Stimulated activated memory B cell treated with anti-CD40 and anti-IgM and Interleukin-4, amounts not matched to agents 10 μg/mL and 1 μg/mL and 100 μg/mL, for 72 hours (primary cell): Measurements from ENCODE around the gene AFF1.
"Not testable (repeated sequence)": the region's sequence is repeated elsewhere in the genome, so short reads cannot be mapped to it uniquely, and the experiment has no call there.

Experiments
- ATAC-seq: fragments of 150-1000 bp; cut with Tn5 transposase; 2 replicates; pipeline ENCODE4 v1.10.0; 2021
- H3K27ac Mint-ChIP-seq: one replicate; pipeline ENCODE4 v1.8.0; 2022; ENCODE audit warnings: mild to moderate bottlenecking, mixed read lengths
- H3K27me3 Mint-ChIP-seq: one replicate; pipeline ENCODE4 v1.8.0; 2022; ENCODE audit warnings: mixed read lengths
- H3K36me3 Mint-ChIP-seq: one replicate; pipeline ENCODE4 v1.8.0; 2022; ENCODE audit warnings: mixed read lengths
- H3K4me1 Mint-ChIP-seq: one replicate; pipeline ENCODE4 v1.8.0; 2022; ENCODE audit warnings: mixed read lengths
- H3K4me3 Mint-ChIP-seq: one replicate; pipeline ENCODE4 v1.8.0; 2022; ENCODE audit warnings: mild to moderate bottlenecking, moderate library complexity, mixed read lengths
- H3K9me3 Mint-ChIP-seq: one replicate; pipeline ENCODE4 v1.8.0; 2022; ENCODE audit warnings: mixed read lengths

The AFF1 gene

DNA sequence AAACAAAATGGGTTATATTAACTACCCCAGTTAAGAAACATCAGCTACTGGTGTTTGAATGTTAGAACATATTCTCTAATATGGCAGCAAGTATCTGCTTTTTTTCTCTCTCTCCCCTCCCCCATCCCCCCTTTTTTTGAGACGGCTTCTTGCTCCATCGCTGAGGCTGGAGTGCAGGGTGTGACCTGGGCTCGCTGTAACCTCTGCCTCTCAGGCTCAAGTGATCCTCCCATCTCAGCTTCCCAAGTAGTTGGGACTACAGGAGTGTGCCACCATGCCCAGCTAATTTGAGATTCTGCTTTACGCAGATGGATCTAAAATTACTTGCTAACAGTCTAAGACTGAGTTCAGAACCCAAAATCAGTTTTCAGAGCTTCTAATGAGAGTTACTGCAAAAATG is 101.9 kb downstream of the AFF1 start:
- Mint-ChIP-seq H3K9me3 (no peaks in the 10 kb centered on the region), H3K4me1 (peaks cover 57% of the 10 kb centered on the region), H3K27ac (peak overlapping the region; percentile 62), H3K36me3 (no peaks in the 10 kb centered on the region), H3K27me3 (no peaks in the 10 kb centered on the region), H3K4me3 (no peak overlapping the region)
- no peak for ATAC-seq

DNA sequence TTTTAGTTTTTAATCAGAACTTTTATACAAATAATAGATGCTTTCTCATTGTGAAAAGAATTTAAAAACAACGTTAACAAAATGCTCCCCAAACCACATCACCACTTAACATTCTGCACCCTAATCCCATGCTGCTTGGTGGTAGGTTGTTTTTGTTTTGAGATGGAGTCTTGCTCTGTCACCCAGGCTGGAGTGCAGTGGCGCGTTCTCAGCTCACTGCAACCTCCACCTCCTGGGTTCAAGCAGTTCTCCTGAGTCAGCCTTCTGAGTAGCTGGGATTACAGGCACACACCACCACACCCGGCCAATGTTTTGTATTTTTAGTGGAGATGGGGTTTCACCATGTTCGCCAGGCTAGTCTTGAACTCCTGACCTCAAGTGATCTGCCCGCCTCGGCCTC is 102.4 kb downstream of the AFF1 start:
- not testable (repeated sequence) for ATAC-seq, H3K9me3 Mint-ChIP-seq, H3K4me3 Mint-ChIP-seq, H3K36me3 Mint-ChIP-seq, H3K27me3 Mint-ChIP-seq
- peak overlapping the region; percentile 62 for H3K27ac Mint-ChIP-seq
- H3K4me1 Mint-ChIP-seq, result peaks cover 62% of the 10 kb centered on the region

DNA sequence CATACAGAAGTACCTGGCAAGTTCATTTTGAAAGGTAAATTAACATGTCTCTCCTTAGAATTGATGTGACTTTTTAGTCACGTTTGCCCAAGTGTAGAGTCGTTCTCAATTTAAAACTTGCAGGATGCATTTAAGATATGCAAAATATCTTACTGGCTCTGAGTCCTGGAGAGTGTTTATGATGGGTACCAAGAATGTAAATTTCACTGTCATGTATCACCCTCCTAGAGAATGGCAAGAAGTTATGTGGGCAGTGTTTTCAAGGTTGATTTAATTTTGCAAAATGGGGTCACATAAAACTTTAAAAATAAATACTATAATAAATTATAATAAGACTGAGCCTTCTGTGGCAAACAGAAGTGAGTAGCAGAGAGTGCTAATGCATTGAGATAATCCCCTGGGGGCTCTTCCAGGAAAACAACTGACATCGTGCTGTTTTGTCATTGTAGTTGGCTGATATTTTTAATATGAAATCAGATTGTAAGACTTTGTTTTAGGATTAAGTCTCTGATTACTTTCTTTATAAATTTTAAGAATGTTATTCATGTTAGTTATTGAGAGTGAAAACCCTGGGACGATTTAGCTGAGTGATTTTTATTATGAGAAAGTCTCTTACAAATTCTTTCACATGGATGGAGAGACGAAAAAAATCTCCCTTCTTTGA is 103.0 kb downstream of the AFF1 start:
- no peaks in the 10 kb centered on the region for H3K27me3 Mint-ChIP-seq
- no peak overlapping the region for H3K4me3 Mint-ChIP-seq
- H3K36me3 Mint-ChIP-seq, result no peaks in the 10 kb centered on the region
- no peaks in the 10 kb centered on the region for H3K9me3 Mint-ChIP-seq
- H3K4me1 Mint-ChIP-seq, result peaks cover 68% of the 10 kb centered on the region
- peak overlapping the region; percentile 62 for H3K27ac Mint-ChIP-seq
- ATAC-seq, result no peak

DNA sequence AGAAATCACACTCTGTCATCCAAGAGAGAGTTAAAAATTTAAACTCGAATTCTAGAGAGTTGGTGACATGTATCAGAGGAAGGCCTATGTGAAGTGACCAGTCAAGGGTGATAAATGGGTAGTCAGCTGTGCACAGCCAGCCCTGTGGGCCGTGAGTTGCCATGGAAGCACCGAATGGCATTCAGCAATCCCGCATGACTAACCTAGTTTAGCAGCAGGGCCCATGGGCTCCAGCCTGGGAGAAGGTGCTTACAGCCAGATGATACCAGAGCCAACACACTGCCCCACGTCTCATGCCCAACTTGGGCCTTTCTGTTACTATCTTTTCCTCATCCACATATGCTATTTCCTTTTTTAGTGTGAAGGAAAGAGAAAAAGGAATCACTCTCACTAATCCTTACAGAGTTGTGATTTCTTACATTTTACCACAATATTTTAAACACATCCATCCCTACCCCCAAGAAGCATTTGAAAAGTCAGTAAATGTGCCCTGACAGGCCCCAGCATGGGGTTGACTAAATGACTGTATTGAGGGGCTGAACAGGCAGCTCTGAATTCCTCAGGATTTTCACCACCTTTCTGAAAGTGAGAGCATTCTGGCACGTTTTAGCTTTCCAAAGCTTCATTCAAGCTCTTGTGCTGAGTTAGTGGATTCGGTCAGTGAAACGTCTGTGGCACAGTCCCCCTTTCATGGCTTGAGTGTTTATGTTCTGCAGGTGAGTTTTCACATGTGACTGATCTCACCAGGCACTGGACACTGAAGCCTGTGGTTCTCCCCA is 104.2 kb downstream of the AFF1 start:
- peaks cover 74% of the 10 kb centered on the region for H3K4me1 Mint-ChIP-seq
- H3K36me3 Mint-ChIP-seq, result no peaks in the 10 kb centered on the region
- no peak overlapping the region for H3K27ac Mint-ChIP-seq
- ATAC-seq, result peak; percentile 65
- no peak overlapping the region for H3K4me3 Mint-ChIP-seq
- no peaks in the 10 kb centered on the region for H3K9me3 Mint-ChIP-seq
- no peaks in the 10 kb centered on the region for H3K27me3 Mint-ChIP-seq

DNA sequence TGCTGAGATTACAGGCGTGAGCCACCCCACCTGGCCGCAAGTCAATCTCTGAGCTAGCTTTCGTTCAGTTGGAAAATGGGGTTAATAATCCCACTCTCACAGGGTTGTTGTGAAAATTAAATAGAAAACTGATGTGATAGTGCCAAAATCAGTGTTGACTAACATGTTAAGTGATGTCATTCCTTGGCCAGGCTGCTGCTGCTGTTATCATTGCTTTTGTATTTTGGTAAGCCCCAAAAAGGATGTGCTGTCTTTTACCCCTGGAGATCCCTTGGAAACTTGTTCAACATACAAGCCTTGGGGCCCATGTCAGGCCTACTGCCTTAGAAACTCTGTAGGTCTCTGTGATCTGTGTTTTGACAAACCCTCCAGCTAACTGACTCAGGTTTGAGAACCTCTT is 106.3 kb downstream of the AFF1 start:
- Mint-ChIP-seq H3K27me3 (no peaks in the 10 kb centered on the region), H3K27ac (no peak overlapping the region), H3K4me3 (no peak overlapping the region), H3K4me1 (peaks cover 58% of the 10 kb centered on the region), H3K9me3 (no peaks in the 10 kb centered on the region), H3K36me3 (peaks cover under 1% of the 10 kb centered on the region)
- ATAC-seq, result no peak

DNA sequence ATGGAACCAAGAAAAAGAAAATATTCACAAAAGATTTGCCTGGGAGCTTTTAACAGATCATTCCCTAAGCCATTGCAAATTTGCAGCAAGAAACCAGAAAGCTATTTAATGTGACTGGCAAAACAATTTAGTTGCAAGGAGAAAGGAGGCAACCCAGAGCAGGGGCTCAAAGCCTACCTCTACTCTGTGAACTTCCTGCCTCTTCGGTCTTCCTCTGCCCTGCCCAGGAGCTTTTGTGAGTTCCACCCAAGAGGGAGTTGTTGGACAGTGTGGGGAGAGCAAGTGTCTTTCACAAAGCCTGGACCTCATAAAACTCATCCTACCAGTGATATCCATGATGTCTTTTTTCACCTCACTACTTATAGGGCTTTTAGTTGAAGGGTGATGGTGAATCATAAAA is 107.4 kb downstream of the AFF1 start:
- peaks cover 47% of the 10 kb centered on the region for H3K4me1 Mint-ChIP-seq
- peaks cover 10% of the 10 kb centered on the region for H3K36me3 Mint-ChIP-seq
- no peak overlapping the region for H3K27ac Mint-ChIP-seq
- H3K4me3 Mint-ChIP-seq, result no peak overlapping the region
- H3K9me3 Mint-ChIP-seq, result no peaks in the 10 kb centered on the region
- no peak for ATAC-seq
- H3K27me3 Mint-ChIP-seq, result no peaks in the 10 kb centered on the region

DNA sequence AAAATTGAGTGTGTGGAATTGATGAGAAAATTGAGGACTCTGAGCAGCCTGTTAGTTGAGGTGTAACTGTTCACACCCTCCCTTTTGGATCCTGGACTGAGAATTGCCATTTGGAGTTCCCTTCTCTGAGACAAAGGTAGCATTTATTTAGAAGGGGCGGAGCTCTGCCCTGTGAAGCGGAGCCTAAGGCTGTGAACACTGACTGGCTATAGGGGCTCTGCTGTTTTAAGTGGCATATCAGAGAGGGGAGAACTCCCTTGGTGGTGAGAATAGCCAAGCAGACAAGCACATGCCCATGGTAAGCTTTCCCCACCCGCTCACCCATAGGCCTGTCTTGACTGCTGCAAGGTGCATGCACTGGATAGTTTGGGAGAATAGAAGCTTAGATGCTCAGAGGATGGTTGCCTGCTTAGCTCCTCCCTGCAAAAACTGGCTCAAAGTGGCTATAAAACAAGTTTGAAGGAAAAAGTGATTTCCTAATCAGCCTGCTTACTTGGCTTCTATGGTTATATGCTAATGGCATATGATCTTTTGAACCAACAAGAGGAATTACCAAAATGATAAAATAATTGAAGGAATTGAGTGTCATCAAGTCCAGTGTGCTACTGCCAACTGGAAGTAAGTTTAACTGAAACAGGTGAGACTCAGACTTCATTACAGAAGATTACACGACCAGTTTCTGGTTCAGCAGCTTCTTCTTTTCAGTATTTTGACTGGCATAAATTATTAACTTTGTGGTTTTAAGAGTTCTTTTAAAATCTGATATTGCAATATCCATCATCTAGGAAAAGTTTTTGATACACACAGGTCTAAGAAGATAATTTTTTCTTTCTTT is 108.4 kb downstream of the AFF1 start:
- H3K4me3 Mint-ChIP-seq, result no peak overlapping the region
- peaks cover 39% of the 10 kb centered on the region for H3K4me1 Mint-ChIP-seq
- H3K27ac Mint-ChIP-seq, result peak overlapping the region; percentile 29
- H3K27me3 Mint-ChIP-seq, result no peaks in the 10 kb centered on the region
- no peak for ATAC-seq
- peaks cover 17% of the 10 kb centered on the region for H3K36me3 Mint-ChIP-seq
- H3K9me3 Mint-ChIP-seq, result no peaks in the 10 kb centered on the region

DNA sequence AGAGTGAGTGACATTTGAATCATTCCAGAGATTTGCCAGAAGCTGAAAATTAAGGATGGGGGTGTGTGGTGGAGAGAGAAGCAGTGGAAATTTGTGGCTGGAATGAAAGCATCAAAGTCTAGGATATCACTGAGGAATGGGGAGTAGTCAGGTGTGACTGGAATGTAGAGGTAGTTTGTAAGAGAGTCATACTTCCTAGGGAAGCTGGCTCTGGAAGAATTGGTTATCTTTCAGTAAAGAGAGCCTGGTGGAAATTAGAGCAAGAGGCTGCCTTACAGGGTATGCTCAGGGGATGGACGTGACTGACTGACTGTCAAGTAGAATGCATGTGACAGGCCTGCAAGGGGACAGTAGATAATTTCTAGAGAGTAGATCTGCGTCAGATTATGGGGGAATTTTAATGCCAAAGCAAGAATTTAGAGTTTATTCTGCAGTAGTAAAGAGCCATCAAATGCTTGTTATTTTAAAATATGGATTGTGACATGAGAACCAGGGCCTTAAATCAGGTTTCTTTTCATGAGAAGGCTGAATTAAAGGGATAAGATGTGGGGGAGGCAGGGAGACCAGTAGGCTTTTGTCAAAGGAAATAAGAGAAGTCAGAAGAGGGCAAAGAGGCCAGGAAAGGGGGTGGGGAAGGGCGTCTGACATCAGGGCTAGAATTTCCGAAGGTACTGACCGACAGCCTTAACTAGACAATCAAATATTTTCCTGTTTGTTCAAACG is 109.9 kb downstream of the AFF1 start:
- ATAC-seq, result no peak
- Mint-ChIP-seq H3K36me3 (peaks cover 17% of the 10 kb centered on the region), H3K4me1 (peaks cover 30% of the 10 kb centered on the region), H3K27me3 (no peaks in the 10 kb centered on the region), H3K9me3 (no peaks in the 10 kb centered on the region), H3K27ac (no peak overlapping the region), H3K4me3 (no peak overlapping the region)

DNA sequence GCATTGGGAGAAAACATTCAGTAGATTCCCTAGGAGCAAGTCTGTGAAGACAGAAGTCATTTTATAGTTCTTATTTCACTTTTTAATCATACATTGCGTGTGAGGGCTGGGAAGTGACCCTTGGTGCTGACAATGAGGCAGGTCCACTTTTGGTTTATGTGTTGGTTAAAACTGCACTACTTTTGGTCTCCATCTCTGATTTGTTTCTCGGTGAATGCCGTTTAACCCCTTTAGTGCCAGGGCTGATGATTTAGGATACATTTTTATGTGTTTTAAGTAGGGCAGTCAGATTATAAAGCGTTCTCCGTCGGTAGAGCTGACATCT is 110.4 kb downstream of the AFF1 start:
- Mint-ChIP-seq H3K4me1 (peaks cover 36% of the 10 kb centered on the region), H3K27me3 (no peaks in the 10 kb centered on the region), H3K4me3 (no peak overlapping the region), H3K36me3 (peaks cover 17% of the 10 kb centered on the region), H3K9me3 (no peaks in the 10 kb centered on the region), H3K27ac (no peak overlapping the region)
- no peak for ATAC-seq

DNA sequence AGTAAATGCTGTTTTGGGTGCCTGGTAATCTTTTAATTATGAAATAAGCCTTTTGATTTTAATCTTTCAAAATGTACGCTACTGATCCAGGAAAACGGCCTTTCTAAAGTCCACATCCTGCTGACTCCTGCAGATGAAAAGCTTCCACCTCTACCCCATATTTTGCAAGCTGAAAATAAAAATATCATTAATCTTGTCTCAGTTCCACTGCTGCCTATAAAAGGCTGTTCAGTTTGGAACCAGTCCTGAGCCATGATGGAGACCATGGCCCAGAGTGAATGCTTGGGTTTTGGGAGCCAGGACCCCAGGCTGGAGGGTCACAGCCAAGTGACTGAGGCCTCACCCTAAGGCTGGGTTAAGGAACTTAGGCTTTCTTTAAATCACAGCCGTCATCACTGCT is 110.8 kb downstream of the AFF1 start:
- peaks cover 40% of the 10 kb centered on the region for H3K4me1 Mint-ChIP-seq

DNA sequence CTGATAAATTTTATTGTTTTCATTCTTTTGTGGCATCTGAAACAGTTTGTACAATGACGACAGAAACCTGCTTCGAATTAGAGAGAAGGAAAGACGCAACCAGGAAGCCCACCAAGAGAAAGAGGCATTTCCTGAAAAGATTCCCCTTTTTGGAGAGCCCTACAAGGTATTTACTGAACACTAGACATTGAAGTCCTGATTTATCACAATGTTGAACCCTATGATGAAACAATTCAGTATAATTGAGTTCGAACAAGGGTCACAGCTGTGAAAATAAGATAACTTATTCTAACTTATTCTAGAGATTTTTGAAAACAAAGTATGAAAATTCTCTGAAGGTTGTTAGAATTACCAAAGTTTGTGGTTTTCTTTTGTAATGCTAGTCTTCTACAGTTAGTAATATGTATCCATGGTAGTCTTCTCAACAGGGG is 111.3 kb downstream of the AFF1 start:
- H3K36me3 Mint-ChIP-seq, result peaks cover 22% of the 10 kb centered on the region
- H3K4me3 Mint-ChIP-seq, result no peak overlapping the region
- H3K9me3 Mint-ChIP-seq, result no peaks in the 10 kb centered on the region
- no peaks in the 10 kb centered on the region for H3K27me3 Mint-ChIP-seq
- H3K4me1 Mint-ChIP-seq, result peaks cover 42% of the 10 kb centered on the region
- H3K27ac Mint-ChIP-seq, result no peak overlapping the region
- ATAC-seq, result no peak

More for the DNA sequence above, 110.8 kb downstream of the AFF1 start:
- H3K27me3 Mint-ChIP-seq, result no peaks in the 10 kb centered on the region
- H3K9me3 Mint-ChIP-seq, result no peaks in the 10 kb centered on the region
- no peak overlapping the region for H3K27ac Mint-ChIP-seq
- no peak for ATAC-seq
- no peak overlapping the region for H3K4me3 Mint-ChIP-seq
- peaks cover 17% of the 10 kb centered on the region for H3K36me3 Mint-ChIP-seq

DNA sequence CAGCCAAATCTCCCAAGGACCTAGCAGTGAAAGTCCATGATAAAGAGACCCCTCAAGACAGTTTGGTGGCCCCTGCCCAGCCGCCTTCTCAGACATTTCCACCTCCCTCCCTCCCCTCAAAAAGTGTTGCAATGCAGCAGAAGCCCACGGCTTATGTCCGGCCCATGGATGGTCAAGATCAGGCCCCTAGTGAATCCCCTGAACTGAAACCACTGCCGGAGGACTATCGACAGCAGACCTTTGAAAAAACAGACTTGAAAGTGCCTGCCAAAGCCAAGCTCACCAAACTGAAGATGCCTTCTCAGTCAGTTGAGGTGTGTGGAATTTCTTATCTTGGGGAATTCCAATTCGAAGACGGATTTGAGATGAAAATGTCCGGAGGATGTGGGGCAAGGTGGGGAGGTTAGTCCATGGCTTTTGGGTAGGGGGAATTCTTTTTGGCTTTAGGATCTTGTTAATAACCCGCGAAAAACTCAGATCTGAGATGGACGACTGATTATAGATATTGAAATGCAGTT is 112.5 kb downstream of the AFF1 start:
- no peaks in the 10 kb centered on the region for H3K9me3 Mint-ChIP-seq
- no peak for ATAC-seq
- H3K36me3 Mint-ChIP-seq, result peaks cover 33% of the 10 kb centered on the region
- H3K4me3 Mint-ChIP-seq, result no peak overlapping the region
- no peaks in the 10 kb centered on the region for H3K27me3 Mint-ChIP-seq
- no peak overlapping the region for H3K27ac Mint-ChIP-seq
- H3K4me1 Mint-ChIP-seq, result peaks cover 42% of the 10 kb centered on the region

DNA sequence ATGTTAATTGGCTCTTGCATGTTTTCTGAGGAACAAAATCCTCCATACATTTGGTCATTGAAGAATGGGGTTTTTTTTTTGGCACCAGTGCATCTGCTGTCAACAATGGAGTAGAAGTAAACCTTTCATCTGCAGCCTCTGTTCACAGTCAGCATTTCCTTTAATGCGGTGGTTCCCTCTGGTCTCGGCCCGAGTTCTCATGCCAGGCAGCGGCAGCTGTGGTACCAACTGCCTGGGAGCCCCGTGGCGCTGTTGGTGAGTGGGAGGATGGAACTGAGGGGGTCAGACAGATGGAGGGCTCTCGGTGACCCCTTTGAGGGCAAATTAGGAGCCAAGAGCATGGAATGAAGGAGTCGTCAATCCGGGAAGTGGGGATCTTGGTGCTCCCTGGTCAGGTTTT is 114.7 kb downstream of the AFF1 start:
- no peak for ATAC-seq
- Mint-ChIP-seq H3K36me3 (peaks cover 43% of the 10 kb centered on the region), H3K4me1 (peaks cover 52% of the 10 kb centered on the region), H3K9me3 (no peaks in the 10 kb centered on the region), H3K27ac (no peak overlapping the region), H3K4me3 (no peak overlapping the region), H3K27me3 (no peaks in the 10 kb centered on the region)

DNA sequence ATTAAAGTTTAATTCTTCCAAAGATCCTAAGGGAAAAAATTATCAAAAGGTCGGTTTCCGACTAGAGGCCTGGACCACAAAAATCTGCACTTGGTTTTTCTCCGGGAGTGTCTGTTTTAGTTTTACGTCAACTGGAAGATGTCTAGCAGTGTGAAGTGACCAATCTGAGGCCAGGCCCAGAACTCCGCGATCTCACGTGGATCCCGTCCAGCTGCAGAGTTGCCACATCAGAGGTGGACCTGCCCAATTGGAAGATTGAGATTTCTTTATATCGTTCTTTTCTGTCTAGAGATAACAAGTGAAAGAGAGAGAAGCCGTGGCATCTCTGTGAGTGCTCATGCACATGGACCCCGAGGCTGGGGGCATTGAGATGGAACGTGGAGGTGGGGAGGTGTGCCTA is 115.8 kb downstream of the AFF1 start:
- Mint-ChIP-seq H3K27me3 (no peaks in the 10 kb centered on the region), H3K4me3 (no peak overlapping the region), H3K36me3 (peaks cover 46% of the 10 kb centered on the region), H3K27ac (no peak overlapping the region), H3K9me3 (no peaks in the 10 kb centered on the region), H3K4me1 (peaks cover 61% of the 10 kb centered on the region)
- no peak for ATAC-seq
